Upper lobe of left lung (tissue), 6 donors: ENCODE results near the gene MED22. TPM values are rescaled to one million over a fixed set of nuclear protein-coding genes. Genes with fewer than 3 reads are reported as not detected.

Experiments
- ATAC-seq, 2 donors: fragments of 200-7000 bp; cut with Tn5 transposase; one replicate each; pipeline ENCODE4 v1.9.1; 2022; ENCODE audit warnings: mild to moderate bottlenecking in 2 of 2, moderate library complexity in 2 of 2; ENCODE audit not compliant: low FRiP score in 2 of 2
- DNase-seq, 2 donors: peaks; one replicate each; pipeline ENCODE4 v3.0.0-alpha.2; 2019 to 2020
- H3K27ac ChIP-seq, 4 donors: fragments of 200-600 bp; sonication (generic); one replicate each; pipeline ENCODE4 v1.5.1; 2016 to 2019
- H3K27me3 ChIP-seq, 4 donors: fragments of 200-600 bp; sonication (generic); one replicate each; pipeline ENCODE4 v1.5.1; 2017 to 2019
- H3K36me3 ChIP-seq, 4 donors: fragments of 200-600 bp; sonication (generic); one replicate each; pipeline ENCODE4 v1.5.1; 2016 to 2019
- H3K4me1 ChIP-seq, 4 donors: fragments of 200-600 bp; sonication (generic); one replicate each; pipeline ENCODE4 v1.5.1; 2018 to 2019
- H3K4me3 ChIP-seq, 4 donors: fragments of 200-600 bp; sonication (generic); one replicate each; pipeline ENCODE4 v1.5.1; 2017 to 2019; ENCODE audit warnings: mild to moderate bottlenecking in 2 of 4, moderate library complexity in 1 of 4
- H3K9me3 ChIP-seq, 4 donors: fragments of 200-600 bp; sonication (generic); one replicate each; pipeline ENCODE4 v1.5.1; 2018 to 2019
- CTCF ChIP-seq, 6 experiments: fragments of 450-650 bp in 4 of 6; fragments of 200-600 bp in 2 of 6; sonication (generic) in 2 of 6; IDR thresholded peaks; one replicate each; pipeline ENCODE4 v1.5.1; 2016 to 2019; ENCODE audit warnings: antibody characterized with exemption in 6 of 6
- EP300 ChIP-seq, 4 donors: sonication (generic); formaldehyde crosslinking; IDR thresholded peaks; one replicate each; pipeline ENCODE4 v1.5.1; 2017; ENCODE audit warnings: antibody characterized with exemption in 4 of 4, control low read depth in 2 of 4
- POLR2A ChIP-seq, 4 donors: fragments of 450-650 bp; IDR thresholded peaks; one replicate each; pipeline ENCODE4 v1.5.1; 2016 to 2017; ENCODE audit warnings: antibody characterized with exemption in 4 of 4, mild to moderate bottlenecking in 2 of 4
- POLR2AphosphoS5 ChIP-seq, 2 donors: sonication (generic); formaldehyde crosslinking; IDR thresholded peaks; one replicate each; pipeline ENCODE4 v1.5.1; 2017; ENCODE audit warnings: antibody characterized with exemption in 2 of 2
- whole genome bisulfite sequencing, 2 donors: methylation state at CpG; one replicate each; pipeline ENCODE4 v1.1.5; 2017 to 2018; 5-methylcytosine and 5-hydroxymethylcytosine counted together
- total RNA-seq, 6 donors: library from RNA; depleted of rRNA in 4 of 6; stranded (reverse); fragments of >200 nt in 4 of 6; gene quantifications; one replicate each; pipeline versions ENCODE4 v1.1.0 to v1.2.1, GENCODE V29; 2016 to 2021
- donor health status: DM: no; HTN: no; CAD: no; lungs with moderate emphysema.
- donor health status: DM: no; HTN: yes; CAD: no; lungs with severe emphysema.

MED22 gene
- 10 to 100 TPM; 28.1 to 41.0 (median 30.5) TPM for total RNA-seq

GRCh38 chr9:133347985-133348717 is at the start of gene MED22, which contains the start of gene RPL7A:
MED22 (minus strand) TSS chr9:133348131; CDS start chr9:133346662, 1,469 bp downstream.
RPL7A (plus strand) TSS chr9:133348218; CDS start chr9:133348244, 26 bp downstream.
- peak within 1 kb of the TSS; percentile 72 to 98 (median 86) for H3K4me3 ChIP-seq
- H3K27ac ChIP-seq: peak within 1 kb of the TSS; percentile 84 to 96 (median 92)
- ATAC-seq (peak; percentile 91 to 95), DNase-seq (peak; percentile 92 to 95)
- TF ChIP-seq POLR2AphosphoS5 (IDR thresholded peaks at IDR 0.05): peak; percentile 91 to 97
- TF ChIP-seq CTCF (IDR thresholded peaks at IDR 0.05): peak in 4 of 6 experiments; percentile 27 to 51 (median 32)
- no peak for TF ChIP-seq EP300 (IDR thresholded peaks at IDR 0.05)
- TF ChIP-seq POLR2A (IDR thresholded peaks at IDR 0.05): peak; percentile 76 to 93 (median 89)
- no peaks in the 10 kb centered on the region for H3K27me3 ChIP-seq
- H3K36me3 ChIP-seq: peaks cover 35 to 69% (median 60%) of the 10 kb centered on the region in 4 donors
- peaks cover 24 to 39% (median 26%) of the 10 kb centered on the region in 4 donors for H3K4me1 ChIP-seq
- H3K9me3 ChIP-seq: no peaks in the 10 kb centered on the region
- 0% methylated on average over 14 to 60 of the region's 64 CpGs for WGBS, 2 donors

GRCh38 chr9:133397370-133397769 is 49.4 kb upstream of the MED22 start:
- no peak overlapping the region for H3K4me3 ChIP-seq
- no peak for TF ChIP-seq EP300 (IDR thresholded peaks at IDR 0.05)
- no peak for TF ChIP-seq CTCF (IDR thresholded peaks at IDR 0.05)
- TF ChIP-seq POLR2AphosphoS5 (IDR thresholded peaks at IDR 0.05): no peak
- no peak for TF ChIP-seq POLR2A (IDR thresholded peaks at IDR 0.05)
- DNase-seq: no peak
- ATAC-seq: no peak
- no peaks in the 10 kb centered on the region for H3K4me1 ChIP-seq
- WGBS, 2 donors: 77 to 81% methylated on average over 6 of the region's 6 CpGs
- H3K27me3 ChIP-seq: no peaks in the 10 kb centered on the region
- no peaks in the 10 kb centered on the region for H3K9me3 ChIP-seq
- H3K27ac ChIP-seq: no peak overlapping the region
- H3K36me3 ChIP-seq: peaks cover 0 to 3% (median 0%) of the 10 kb centered on the region in 4 donors

GRCh38 chr9:133396952-133397351 is 49.0 kb upstream of the MED22 start:
- no peak for DNase-seq
- Histone ChIP-seq H3K4me1 (no peaks in the 10 kb centered on the region), H3K9me3 (no peaks in the 10 kb centered on the region), H3K36me3 (peaks cover 0 to 3% (median 0%) of the 10 kb centered on the region in 4 donors), H3K4me3 (no peak overlapping the region), H3K27ac (no peak overlapping the region), H3K27me3 (no peaks in the 10 kb centered on the region)
- WGBS, 2 donors: 38 to 40% methylated on average over 6 to 14 of the region's 14 CpGs
- ATAC-seq: no peak
- no peak for TF ChIP-seq EP300 (IDR thresholded peaks at IDR 0.05)
- no peak for TF ChIP-seq CTCF (IDR thresholded peaks at IDR 0.05)
- no peak for TF ChIP-seq POLR2A (IDR thresholded peaks at IDR 0.05)
- no peak for TF ChIP-seq POLR2AphosphoS5 (IDR thresholded peaks at IDR 0.05)

- H3K27me3 ChIP-seq: no peaks in the 10 kb centered on the region
- H3K4me3 ChIP-seq: no peak overlapping the region
- no peaks in the 10 kb centered on the region for H3K9me3 ChIP-seq
- no peak for TF ChIP-seq EP300 (IDR thresholded peaks at IDR 0.05)
- TF ChIP-seq POLR2A (IDR thresholded peaks at IDR 0.05): no peak
- no peak for TF ChIP-seq POLR2AphosphoS5 (IDR thresholded peaks at IDR 0.05)
- no peak for TF ChIP-seq CTCF (IDR thresholded peaks at IDR 0.05)
- no peak for DNase-seq
- ATAC-seq: no peak
- H3K27ac ChIP-seq: no peak overlapping the region
- WGBS, 2 donors: 28 to 42% methylated on average over 8 of the region's 8 CpGs
- no peaks in the 10 kb centered on the region for H3K4me1 ChIP-seq
- H3K36me3 ChIP-seq: no peaks in the 10 kb centered on the region
These were observed 46.8 kb upstream of the MED22 start for GRCh38 chr9:133394687-133395271.
